Inflammatory macrophage treated with lipopolysaccharide for 1 hour (primary cell): ENCODE results near the gene EIF4G2.
"Not testable (repeated sequence)": the region's sequence is repeated elsewhere in the genome, so short reads cannot be mapped to it uniquely, and the experiment has no call there.

Source experiments
- DNase-seq, 2 donors: peaks; one replicate each; pipeline ENCODE4 v3.0.0-alpha.2; 2020 to 2022

EIF4G2 gene

GRCh38 chr11:10808553-10809372 is at the start of gene EIF4G2:
Gene EIF4G2, minus strand, starts transcription at chr11:10808926.
- DNase-seq: peak; percentile 99

DNA sequence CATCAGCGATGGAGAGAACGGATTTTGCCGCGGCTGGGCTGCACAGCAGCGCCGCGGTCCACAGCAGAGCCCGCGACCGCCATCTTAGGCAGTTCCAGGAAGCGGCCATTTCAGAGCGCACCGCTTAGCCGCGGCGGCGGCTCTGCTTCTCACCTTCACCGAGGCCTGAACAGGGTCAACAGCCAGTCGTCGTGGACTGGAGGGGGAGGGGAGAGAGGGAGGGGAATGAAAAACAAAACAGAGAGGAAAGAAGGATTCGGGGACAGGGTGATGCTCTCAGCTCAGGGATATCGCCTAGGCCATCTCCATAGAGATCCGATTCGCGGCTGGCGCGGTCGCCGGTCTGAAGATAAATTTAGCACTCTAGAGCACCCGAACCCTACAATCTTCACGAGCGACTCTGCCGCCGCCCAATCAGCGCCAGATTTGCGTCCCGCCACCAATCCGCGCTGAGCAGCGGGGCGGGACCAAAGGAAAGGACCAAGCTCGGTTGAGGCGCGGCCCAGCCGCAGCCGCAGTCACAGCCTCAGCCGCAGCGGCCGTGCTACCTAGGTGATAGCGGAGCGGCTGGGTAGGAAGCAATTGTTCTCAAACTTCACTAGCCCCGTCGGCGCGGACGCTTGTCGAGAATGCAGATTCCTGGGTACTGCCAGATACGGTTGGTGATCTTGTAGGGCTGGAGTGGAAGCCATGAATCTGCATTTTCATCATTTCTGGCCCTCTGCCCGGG is 49.1 kb upstream of the EIF4G2 start, which contains the start of gene ZBED5:
Gene ZBED5, minus strand, starts transcription at position 345 of the 730 bp plus-strand sequence. CDS start 3,108 bp downstream, outside the sequence.
- DNase-seq: peak; percentile 96 to 98

DNA sequence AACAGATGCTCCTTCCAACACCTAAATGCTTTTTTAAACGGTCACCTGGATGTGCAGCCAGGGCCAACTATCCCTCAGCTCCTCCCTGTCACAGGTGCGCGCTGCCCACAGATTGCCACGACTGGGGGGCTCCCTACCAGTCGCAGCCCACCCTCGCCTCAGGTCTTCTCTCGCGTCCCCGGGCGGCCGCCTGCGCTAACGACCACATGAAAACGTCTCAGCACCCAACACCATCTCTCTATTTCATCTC is 48.7 kb upstream of the EIF4G2 start:
- no peak for DNase-seq

- DNase-seq: peak; percentile 51 to 55
Measured at GRCh38 chr11:10856689-10857458, 48.1 kb upstream of the EIF4G2 start.

DNA sequence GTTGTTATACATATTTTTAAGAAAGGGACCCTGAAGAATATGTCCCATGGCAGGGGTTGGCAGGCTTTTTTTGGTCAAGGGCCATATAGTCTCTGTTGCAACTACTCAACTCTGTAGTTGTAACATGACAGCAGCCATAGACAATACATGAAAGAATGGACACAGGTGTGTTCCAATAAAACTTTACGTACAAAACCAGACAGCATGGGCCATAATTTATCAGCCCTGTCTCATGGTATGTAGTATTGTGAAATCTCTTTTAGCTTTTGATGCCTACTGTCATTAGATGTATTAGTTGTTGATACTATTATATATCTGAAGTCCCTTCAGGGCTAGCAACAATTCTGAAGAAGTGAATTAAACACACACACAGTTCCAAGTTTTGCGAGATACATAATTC is 46.6 kb upstream of the EIF4G2 start:
- no peak for DNase-seq

GRCh38 chr11:10847960-10848860 is 39.5 kb upstream of the EIF4G2 start:
- DNase-seq: no peak

- no peak for DNase-seq
Measured at GRCh38 chr11:10846660-10847059, 37.9 kb upstream of the EIF4G2 start.

- no peak for DNase-seq
Measured at GRCh38 chr11:10845589-10845988, 36.9 kb upstream of the EIF4G2 start.

DNA sequence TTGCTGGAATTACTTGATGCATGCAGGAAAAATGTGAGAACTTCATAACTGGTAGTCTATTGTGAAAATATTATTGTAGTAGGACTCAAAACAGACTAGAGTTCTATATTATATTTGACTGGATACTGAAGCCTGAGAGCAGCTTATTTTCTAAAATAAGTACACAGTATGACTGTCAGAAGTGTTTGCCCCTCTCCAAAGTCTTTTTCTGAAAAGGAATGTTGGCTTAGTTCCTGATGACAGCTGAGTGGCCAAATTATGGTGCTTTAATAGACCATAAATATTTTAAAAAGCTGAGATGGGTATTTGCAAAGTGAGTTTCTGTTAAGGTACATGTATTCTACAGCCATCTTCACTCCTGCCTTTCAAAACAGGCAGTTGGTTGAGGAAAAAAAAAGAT is 36.1 kb upstream of the EIF4G2 start:
- DNase-seq: no peak

GRCh38 chr11:10844356-10844755 is 35.6 kb upstream of the EIF4G2 start:
- DNase-seq: no peak

DNA sequence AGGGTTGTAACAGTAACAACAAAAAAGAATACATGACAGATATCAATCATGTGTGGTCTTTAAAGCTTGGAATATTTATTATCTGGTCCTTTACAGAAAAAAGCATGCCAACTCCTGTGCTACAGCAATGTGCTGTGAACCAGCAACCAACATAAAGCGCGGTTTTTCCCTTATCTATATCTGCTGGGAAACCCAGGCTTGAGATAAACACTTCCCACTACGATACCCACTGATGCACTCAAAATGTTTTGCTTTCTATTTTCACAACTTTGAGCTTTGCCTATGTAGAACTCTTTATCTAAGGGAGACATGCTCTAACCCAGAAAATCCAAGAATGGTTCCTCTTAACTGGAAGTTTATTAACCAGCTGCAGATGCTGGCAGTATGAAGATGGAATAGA is 30.2 kb upstream of the EIF4G2 start:
- no peak for DNase-seq

- DNase-seq: no peak
Measured at GRCh38 chr11:10838083-10838482, 29.4 kb upstream of the EIF4G2 start.

- DNase-seq: not testable (repeated sequence)
Measured at GRCh38 chr11:10836884-10837283, 28.2 kb upstream of the EIF4G2 start.

GRCh38 chr11:10829139-10829538 is 20.4 kb upstream of the EIF4G2 start:
- no peak for DNase-seq

DNA sequence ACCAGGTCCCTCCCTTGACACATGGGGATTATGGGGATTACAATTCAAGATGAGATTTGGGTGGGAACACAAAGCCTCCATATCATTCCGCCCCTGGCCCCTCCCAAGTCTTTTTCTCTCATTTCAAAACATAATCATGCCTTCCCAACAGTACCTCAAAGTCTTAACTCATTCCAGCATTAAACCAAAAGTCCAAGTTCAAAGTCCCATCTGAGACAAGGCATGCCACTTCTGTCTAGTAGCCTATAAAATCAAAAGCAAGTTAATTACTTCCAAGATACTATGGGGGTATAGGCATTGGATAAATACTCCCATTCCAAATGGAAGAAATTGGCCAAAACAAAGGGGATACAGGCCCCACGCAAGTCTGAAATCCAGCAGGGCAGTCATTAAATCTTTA is 19.7 kb upstream of the EIF4G2 start:
- DNase-seq: no peak

- DNase-seq: no peak
Measured at GRCh38 chr11:10824888-10825287, 16.2 kb upstream of the EIF4G2 start.

DNA sequence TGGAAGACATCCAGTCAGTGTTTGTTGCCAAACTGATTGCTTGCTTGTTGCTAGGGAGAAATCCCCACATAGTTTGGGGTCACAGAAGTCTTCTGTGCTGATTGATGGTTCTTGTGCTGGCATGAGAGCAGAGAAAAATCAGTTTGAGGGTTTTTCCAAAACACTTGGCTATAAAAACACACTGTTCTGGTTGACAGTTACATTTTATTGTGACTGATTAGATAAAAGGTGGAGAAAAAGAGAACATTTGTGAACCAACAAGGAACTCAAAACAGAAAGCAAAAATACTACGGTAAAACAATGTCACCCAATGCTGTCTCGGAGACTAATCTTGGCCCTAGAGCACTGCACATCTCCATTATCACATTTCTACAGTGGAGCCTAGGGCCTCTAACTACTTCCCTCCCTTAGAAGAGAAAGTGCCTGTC is 14.4 kb upstream of the EIF4G2 start:
- no peak for DNase-seq

- DNase-seq: not testable (repeated sequence)
Measured at GRCh38 chr11:10822491-10822890, 13.8 kb upstream of the EIF4G2 start.

- DNase-seq: no peak
Measured at GRCh38 chr11:10818594-10818993, 9.9 kb upstream of the EIF4G2 start.

DNA sequence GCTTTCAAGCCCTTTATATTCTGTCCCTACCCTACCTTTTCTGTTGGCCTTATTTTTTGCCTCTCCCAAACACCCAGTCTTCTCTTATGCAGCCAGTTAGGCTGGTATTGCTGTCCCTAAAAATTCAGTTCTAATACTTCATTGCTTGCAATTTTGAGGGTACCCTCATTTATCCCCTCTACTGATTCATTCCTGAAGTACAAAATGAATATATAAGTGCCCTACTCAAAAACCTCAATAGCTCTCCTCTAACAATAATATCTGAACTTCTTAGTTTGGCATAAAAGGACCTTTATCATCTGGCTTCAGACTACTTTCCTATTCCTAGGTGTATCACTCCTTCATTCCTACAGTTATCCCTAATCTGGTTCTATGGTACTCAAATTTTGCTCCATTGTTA is 5.2 kb upstream of the EIF4G2 start:
- DNase-seq: no peak

GRCh38 chr11:10809373-10810160 is 841 bp upstream of the EIF4G2 start:
- DNase-seq: peak in 1 of 2 donors; percentile 25

DNA sequence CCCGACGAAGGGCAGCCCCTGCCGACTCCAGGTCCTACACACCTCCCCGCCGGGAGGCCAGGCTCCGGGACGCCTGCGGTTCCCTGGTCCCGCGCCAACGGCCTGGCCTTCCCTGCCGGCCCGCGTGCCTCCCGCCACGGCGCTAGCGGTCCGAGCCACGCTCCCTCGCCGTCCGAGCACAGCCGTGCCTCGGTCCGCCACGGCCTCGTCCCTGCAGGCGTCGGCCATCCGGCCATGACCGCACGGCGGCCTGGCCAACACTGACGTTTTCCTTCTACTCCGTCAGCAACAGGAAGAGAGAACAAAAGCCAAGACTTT is 532 bp downstream of the EIF4G2 start:
- DNase-seq: no peak
